ENCODE results near the gene POLDIP2. TPM values are rescaled to one million over a fixed set of nuclear protein-coding genes. Genes with fewer than 3 reads are reported as not detected.

POLDIP2 gene
- total and polyA plus RNA-seq, 9 of the 15 experiments (the other 6 are each of a cell fraction or from before 2014, with no cell fraction given), result 22.0 to 137 (median 104) TPM

DNA sequence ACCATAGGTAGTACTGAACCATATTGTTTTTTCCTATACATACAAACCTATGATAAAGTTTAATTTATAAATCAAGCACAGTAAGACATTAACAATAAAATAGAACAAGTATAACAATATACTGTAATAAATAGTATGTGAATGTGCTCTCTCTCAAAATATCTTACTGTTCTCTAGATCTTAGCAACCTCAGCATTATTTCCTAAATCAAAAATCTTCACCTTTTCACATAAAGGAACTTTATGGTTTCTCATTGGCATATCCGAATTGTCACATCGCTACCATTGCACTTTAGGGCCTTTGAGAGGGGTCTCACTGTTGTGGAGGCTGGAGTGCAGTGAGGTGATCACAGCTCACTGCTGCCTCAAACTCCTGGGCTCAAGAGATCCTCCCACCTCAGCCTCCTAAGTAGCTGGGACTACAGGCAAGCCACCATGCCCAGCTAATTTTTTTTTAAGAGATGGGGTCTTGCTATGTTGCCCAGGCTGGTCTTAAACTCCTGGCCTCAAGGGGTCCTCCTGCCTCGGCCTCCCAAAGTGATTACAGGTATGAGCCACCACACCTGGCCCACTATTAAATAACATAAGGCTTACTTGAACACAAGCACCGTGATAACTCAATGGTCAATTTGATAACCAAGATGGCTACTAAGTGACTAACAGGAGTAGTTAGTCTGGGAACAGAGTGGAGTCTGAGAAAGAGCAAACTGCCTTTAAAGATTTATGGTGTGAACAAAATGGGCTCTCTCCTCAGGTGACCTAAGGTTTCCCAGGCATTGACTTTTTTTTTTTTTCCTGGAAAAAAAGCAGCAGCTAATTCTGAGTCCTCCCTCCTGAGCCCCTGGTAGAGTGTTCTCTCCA, 41.3 kb downstream of the POLDIP2 start:
- Histone ChIP-seq H3K27ac (ENCODE audit: extremely low read depth, low read depth, low read length) (peak overlapping the region; percentile 81; the same call in 1 of the 3 replicates), H3K9me1 (ENCODE audit: control insufficient read depth, insufficient read depth, low read length) (no peaks in the 10 kb centered on the region), H3K4me3 (no peak overlapping the region), H3K9ac (ENCODE audit: insufficient read depth in 1 of 2, low read depth in 2 of 2, low read length in 2 of 2) (peak overlapping the region; percentile 78 to 99), H4K20me1 (replicated peaks; ENCODE audit: control insufficient read depth, insufficient read depth, low read length) (0 out of 2 replicates have a peak, but pooled peaks cover 7% of the 10 kb centered on the region), H3K36me3 (ENCODE audit: control insufficient read depth, insufficient read depth, low read length) (peaks cover 10% of the 10 kb centered on the region; the same call in 1 of the 3 replicates), H3K27me3 (ENCODE audit: control insufficient read depth in 2 of 2, insufficient read depth in 2 of 2, low read length in 2 of 2) (no peaks in the 10 kb centered on the region), H2AFZ (ENCODE audit: low read depth, low read length) (peak overlapping the region; percentile 82; the same call in 1 of the 2 replicates), H3K4me2 (ENCODE audit: insufficient read depth, low read length) (peak overlapping the region; percentile 93), H3K9me3 (replicated peaks; ENCODE audit: control insufficient read depth, insufficient read depth, low read depth, low read length) (no peaks in the 10 kb centered on the region), H3K79me2 (ENCODE audit: control insufficient read depth, insufficient read depth, low read length) (peaks cover 44% of the 10 kb centered on the region), H3K4me1 (replicated peaks in 1 of 2; ENCODE audit: control insufficient read depth in 2 of 2, insufficient read depth in 2 of 2, low read length in 2 of 2) (peaks cover 31 to 35% of the 10 kb centered on the region in 2 experiments)
- no TSS peak for BruUV-seq (replicated peaks)
- no peak for ATAC-seq
- peak in 1 of 4 experiments; percentile 25 for DNase-seq (ENCODE audit: extremely low read depth in 1 of 4, low spot score in 3 of 4)
- ChIA-PET CTCF (ENCODE audit: low intra/inter-chr PET ratio) (interaction anchor here (0.7 kb wide), 1 partner anchor 23 kb away, joined by 3 read pairs; no protein-coding TSS in a partner anchor), POLR2A (interaction anchor here (0.6 to 4.9 kb wide), 2 partner anchors 17 to 29 kb away, joined by 3 to 62 read pairs; partner anchors contain the start of genes IFT20 and TNFAIP1)
- intact Hi-C loops (cut with micrococcal nuclease) (no loop called here), in situ Hi-C loops (cut with MboI) (no loop called here)
- no peak for FAIRE-seq
- 73% methylated on average over 4 of the region's 4 CpGs for WGBS (ENCODE audit: insufficient coverage, low coverage, missing lambda C conversion rate)
- TF ChIP-seq TBL1XR1 (IDR thresholded peaks at IDR 0.05; ENCODE audit: low read length in 2 of 2) (no peak), TEAD1 (CRISPR knock-in tag; IDR thresholded peaks at IDR 0.05) (no peak), HLTF (IDR thresholded peaks at IDR 0.05) (no peak), MAFF (IDR thresholded peaks at IDR 0.05; ENCODE audit: low read length) (peak; percentile 43; the same call in 1 of the 2 replicates), L3MBTL2 (IDR thresholded peaks at IDR 0.05) (no peak), BCOR (IDR thresholded peaks at IDR 0.05) (peak; percentile 73), C11orf30 (IDR thresholded peaks at IDR 0.05; ENCODE audit: low read depth) (peak; percentile 66), MEIS2 (IDR thresholded peaks at IDR 0.05; ENCODE audit: partially characterized antibody) (peak; percentile 80), NELFE (IDR thresholded peaks at IDR 0.05; ENCODE audit: insufficient read depth, insufficient read length) (no peak), ZNF121 (CRISPR knock-in tag; conservative IDR thresholded peaks at IDR 0.05) (peak; percentile 76), SRSF9 (IDR thresholded peaks at IDR 0.05; ENCODE audit: borderline replicate concordance, low read depth, low read length) (no peak)
- TF ChIP-seq, protein P1, sequence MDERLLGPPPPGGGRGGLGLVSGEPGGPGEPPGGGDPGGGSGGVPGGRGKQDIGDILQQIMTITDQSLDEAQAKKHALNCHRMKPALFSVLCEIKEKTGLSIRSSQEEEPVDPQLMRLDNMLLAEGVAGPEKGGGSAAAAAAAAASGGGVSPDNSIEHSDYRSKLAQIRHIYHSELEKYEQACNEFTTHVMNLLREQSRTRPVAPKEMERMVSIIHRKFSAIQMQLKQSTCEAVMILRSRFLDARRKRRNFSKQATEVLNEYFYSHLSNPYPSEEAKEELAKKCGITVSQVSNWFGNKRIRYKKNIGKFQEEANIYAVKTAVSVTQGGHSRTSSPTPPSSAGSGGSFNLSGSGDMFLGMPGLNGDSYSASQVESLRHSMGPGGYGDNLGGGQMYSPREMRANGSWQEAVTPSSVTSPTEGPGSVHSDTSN (CRISPR knock-in tag; IDR thresholded peaks at IDR 0.05; ENCODE audit: low read depth), result no peak
- TF ChIP-seq, protein P1 (tag; conservative IDR thresholded peaks at IDR 0.05; ENCODE audit: low read depth), result peak; percentile 70
- TF ChIP-seq, protein P2, sequence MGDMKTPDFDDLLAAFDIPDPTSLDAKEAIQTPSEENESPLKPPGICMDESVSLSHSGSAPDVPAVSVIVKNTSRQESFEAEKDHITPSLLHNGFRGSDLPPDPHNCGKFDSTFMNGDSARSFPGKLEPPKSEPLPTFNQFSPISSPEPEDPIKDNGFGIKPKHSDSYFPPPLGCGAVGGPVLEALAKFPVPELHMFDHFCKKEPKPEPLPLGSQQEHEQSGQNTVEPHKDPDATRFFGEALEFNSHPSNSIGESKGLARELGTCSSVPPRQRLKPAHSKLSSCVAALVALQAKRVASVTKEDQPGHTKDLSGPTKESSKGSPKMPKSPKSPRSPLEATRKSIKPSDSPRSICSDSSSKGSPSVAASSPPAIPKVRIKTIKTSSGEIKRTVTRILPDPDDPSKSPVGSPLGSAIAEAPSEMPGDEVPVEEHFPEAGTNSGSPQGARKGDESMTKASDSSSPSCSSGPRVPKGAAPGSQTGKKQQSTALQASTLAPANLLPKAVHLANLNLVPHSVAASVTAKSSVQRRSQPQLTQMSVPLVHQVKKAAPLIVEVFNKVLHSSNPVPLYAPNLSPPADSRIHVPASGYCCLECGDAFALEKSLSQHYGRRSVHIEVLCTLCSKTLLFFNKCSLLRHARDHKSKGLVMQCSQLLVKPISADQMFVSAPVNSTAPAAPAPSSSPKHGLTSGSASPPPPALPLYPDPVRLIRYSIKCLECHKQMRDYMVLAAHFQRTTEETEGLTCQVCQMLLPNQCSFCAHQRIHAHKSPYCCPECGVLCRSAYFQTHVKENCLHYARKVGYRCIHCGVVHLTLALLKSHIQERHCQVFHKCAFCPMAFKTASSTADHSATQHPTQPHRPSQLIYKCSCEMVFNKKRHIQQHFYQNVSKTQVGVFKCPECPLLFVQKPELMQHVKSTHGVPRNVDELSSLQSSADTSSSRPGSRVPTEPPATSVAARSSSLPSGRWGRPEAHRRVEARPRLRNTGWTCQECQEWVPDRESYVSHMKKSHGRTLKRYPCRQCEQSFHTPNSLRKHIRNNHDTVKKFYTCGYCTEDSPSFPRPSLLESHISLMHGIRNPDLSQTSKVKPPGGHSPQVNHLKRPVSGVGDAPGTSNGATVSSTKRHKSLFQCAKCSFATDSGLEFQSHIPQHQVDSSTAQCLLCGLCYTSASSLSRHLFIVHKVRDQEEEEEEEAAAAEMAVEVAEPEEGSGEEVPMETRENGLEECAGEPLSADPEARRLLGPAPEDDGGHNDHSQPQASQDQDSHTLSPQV (IDR thresholded peaks at IDR 0.05), result peak; percentile 19; the same call in 1 of the 2 replicates

Data from K562 (cell line).